Measurements from ENCODE around the gene DNAH17. TPM values are rescaled to one million over a fixed set of nuclear protein-coding genes. Genes with fewer than 3 reads are reported as not detected.
"Not testable (repeated sequence)": the region's sequence is repeated elsewhere in the genome, so short reads cannot be mapped to it uniquely, and the experiment has no call there.

Gene DNAH17
- total RNA-seq, 1 donor from 2014 or later = not detected

GRCh38 chr17:78506454-78507309, 70.5 kb downstream of the DNAH17 start:
- Histone ChIP-seq H2AFZ (replicated peaks) (no peak overlapping the region), H3F3A (ENCODE audit: low read depth) (no peaks in the 10 kb centered on the region), H3K36me3 (no peaks in the 10 kb centered on the region), H3K79me2 (ENCODE audit: low read depth) (no peaks in the 10 kb centered on the region), H3K27ac (no peak overlapping the region), H3K27me3 (no peaks in the 10 kb centered on the region), H3K4me3 (no peak overlapping the region), H4K20me1 (ENCODE audit: low read depth) (no peaks in the 10 kb centered on the region), H3K9me3 (ENCODE audit: low read depth) (no peaks in the 10 kb centered on the region), H3K4me2 (no peak overlapping the region), H3K9ac (no peak overlapping the region), H3K4me1 (no peaks in the 10 kb centered on the region)
- H3K9me3 Mint-ChIP-seq = no peaks in the 10 kb centered on the region
- no peak overlapping the region for H3K4me3 Mint-ChIP-seq
- peaks cover 5% of the 10 kb centered on the region for H3K27me3 Mint-ChIP-seq (ENCODE audit: insufficient read depth, low read depth)
- H3K4me1 Mint-ChIP-seq = no peaks in the 10 kb centered on the region
- no peak for DNase-seq (ENCODE audit: low spot score)
- no peak overlapping the region for H3K27ac Mint-ChIP-seq
- no peaks in the 10 kb centered on the region for H3K36me3 Mint-ChIP-seq
- TF ChIP-seq EZH2phosphoT487 (IDR thresholded peaks at IDR 0.05) = no peak
- TF ChIP-seq CTCF (IDR thresholded peaks at IDR 0.05) = no peak
- TF ChIP-seq EZH2 (IDR thresholded peaks at IDR 0.05) = no peak

GRCh38 chr17:78504156-78504925, 72.9 kb downstream of the DNAH17 start:
- H3K27me3 Mint-ChIP-seq (ENCODE audit: insufficient read depth, low read depth) = peaks cover 2% of the 10 kb centered on the region
- no peaks in the 10 kb centered on the region for H3K9me3 Mint-ChIP-seq
- Histone ChIP-seq H3K79me2 (ENCODE audit: low read depth) (no peaks in the 10 kb centered on the region), H3K4me2 (no peak overlapping the region), H3K9ac (no peak overlapping the region), H3K27me3 (no peaks in the 10 kb centered on the region), H3K4me3 (no peak overlapping the region), H4K20me1 (ENCODE audit: low read depth) (no peaks in the 10 kb centered on the region), H3F3A (ENCODE audit: low read depth) (no peaks in the 10 kb centered on the region), H3K9me3 (ENCODE audit: low read depth) (no peaks in the 10 kb centered on the region), H3K27ac (no peak overlapping the region), H3K36me3 (no peaks in the 10 kb centered on the region), H3K4me1 (no peaks in the 10 kb centered on the region), H2AFZ (replicated peaks) (no peak overlapping the region)
- H3K4me1 Mint-ChIP-seq = no peaks in the 10 kb centered on the region
- TF ChIP-seq EZH2phosphoT487 (IDR thresholded peaks at IDR 0.05) (no peak), EZH2 (IDR thresholded peaks at IDR 0.05) (no peak), CTCF (IDR thresholded peaks at IDR 0.05) (no peak)
- no peaks in the 10 kb centered on the region for H3K36me3 Mint-ChIP-seq
- H3K27ac Mint-ChIP-seq = no peak overlapping the region
- no peak overlapping the region for H3K4me3 Mint-ChIP-seq
- no peak for DNase-seq (ENCODE audit: low spot score)

- H3K4me2 ChIP-seq; H3K9ac ChIP-seq; H3K4me3 ChIP-seq; H3K36me3 ChIP-seq; H3K27ac Mint-ChIP-seq; H3K27ac ChIP-seq; H3K4me3 Mint-ChIP-seq; H3K79me2 ChIP-seq (ENCODE audit: low read depth); H3K36me3 Mint-ChIP-seq; H3K27me3 ChIP-seq; H3F3A ChIP-seq (ENCODE audit: low read depth); H4K20me1 ChIP-seq (ENCODE audit: low read depth); H3K4me1 ChIP-seq; H3K4me1 Mint-ChIP-seq; H3K9me3 ChIP-seq (ENCODE audit: low read depth); H3K27me3 Mint-ChIP-seq (ENCODE audit: insufficient read depth, low read depth); H3K9me3 Mint-ChIP-seq; H2AFZ ChIP-seq (replicated peaks); DNase-seq (ENCODE audit: low spot score): not testable (repeated sequence)
Observed at GRCh38 chr17:78503388-78503787, 73.8 kb downstream of the DNAH17 start.
